ENCODE results near the gene NTN1.

DNA sequence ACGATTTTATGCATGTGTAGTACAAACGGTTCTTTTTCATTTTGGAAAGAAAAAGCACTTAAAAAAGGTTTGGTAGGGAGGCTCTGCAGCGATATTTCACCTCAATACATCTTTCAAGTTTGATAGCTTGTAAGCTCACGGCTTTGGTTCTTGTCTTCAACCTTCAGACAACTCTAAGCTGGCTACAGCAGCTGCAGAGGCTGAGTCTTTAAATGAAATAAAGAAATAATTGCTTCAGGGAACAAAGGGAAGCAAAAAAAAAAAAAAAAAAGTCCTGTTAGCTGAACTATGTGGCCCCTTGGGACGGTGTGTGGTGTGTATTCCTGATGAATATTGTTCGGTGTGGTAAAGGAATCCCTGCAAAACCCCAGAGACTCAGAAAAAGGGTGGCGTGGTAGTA is 265.1 kb downstream of the NTN1 start:
- TF ChIP-seq, protein P1, sequence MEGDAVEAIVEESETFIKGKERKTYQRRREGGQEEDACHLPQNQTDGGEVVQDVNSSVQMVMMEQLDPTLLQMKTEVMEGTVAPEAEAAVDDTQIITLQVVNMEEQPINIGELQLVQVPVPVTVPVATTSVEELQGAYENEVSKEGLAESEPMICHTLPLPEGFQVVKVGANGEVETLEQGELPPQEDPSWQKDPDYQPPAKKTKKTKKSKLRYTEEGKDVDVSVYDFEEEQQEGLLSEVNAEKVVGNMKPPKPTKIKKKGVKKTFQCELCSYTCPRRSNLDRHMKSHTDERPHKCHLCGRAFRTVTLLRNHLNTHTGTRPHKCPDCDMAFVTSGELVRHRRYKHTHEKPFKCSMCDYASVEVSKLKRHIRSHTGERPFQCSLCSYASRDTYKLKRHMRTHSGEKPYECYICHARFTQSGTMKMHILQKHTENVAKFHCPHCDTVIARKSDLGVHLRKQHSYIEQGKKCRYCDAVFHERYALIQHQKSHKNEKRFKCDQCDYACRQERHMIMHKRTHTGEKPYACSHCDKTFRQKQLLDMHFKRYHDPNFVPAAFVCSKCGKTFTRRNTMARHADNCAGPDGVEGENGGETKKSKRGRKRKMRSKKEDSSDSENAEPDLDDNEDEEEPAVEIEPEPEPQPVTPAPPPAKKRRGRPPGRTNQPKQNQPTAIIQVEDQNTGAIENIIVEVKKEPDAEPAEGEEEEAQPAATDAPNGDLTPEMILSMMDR (IDR thresholded peaks at IDR 0.05; ENCODE audit: poor library complexity): no peak
- no peak for TF ChIP-seq EZH2 (IDR thresholded peaks at IDR 0.05; ENCODE audit: borderline replicate concordance)

Data from hepatocyte (in vitro differentiated cells).